Neural cell (in vitro differentiated cells): Measurements from ENCODE around the gene VEPH1.

ENCODE experiments used
- CTCF ChIP-seq: fragments of 450-650 bp; IDR thresholded peaks from 2 replicates; pipeline ENCODE4 v1.5.1; 2014; ENCODE audit warnings: antibody characterized with exemption, mild to moderate bottlenecking, moderate library complexity; ENCODE audit not compliant: poor library complexity, severe bottlenecking
- EZH2 ChIP-seq: fragments of 200-600, 300-800 bp; shearing (Covaris generic), sonication (generic); IDR thresholded peaks from 2 replicates; pipeline ENCODE4 v1.6.1; 2014; ENCODE audit warnings: antibody characterized with exemption, low read length, borderline replicate concordance, mild to moderate bottlenecking; ENCODE audit not compliant: insufficient read depth, poor library complexity, severe bottlenecking
- POLR2AphosphoS5 ChIP-seq: IDR thresholded peaks from 2 replicates; pipeline ENCODE4 v1.6.1; 2012
- RAD21 ChIP-seq: fragments of 450-650 bp; conservative IDR thresholded peaks from 2 replicates; pipeline ENCODE4 v1.6.1; 2014; ENCODE audit warnings: antibody characterized with exemption, mild to moderate bottlenecking, moderate library complexity

GRCh38 chr3:157532529-157533297 lies 29.5 kb upstream of the VEPH1 start:
- TF ChIP-seq RAD21 (peak; percentile 91), CTCF (peak; percentile 91), EZH2 (no peak), POLR2AphosphoS5 (no peak)
